ENCODE results near the gene PCK2.

GRCh38 chr14:24071836-24072430 is 22.2 kb upstream of the PCK2 start:
- TF ChIP-seq CTCF (IDR thresholded peaks at IDR 0.05) = no peak
- no peak for TF ChIP-seq POLR2A (IDR thresholded peaks at IDR 0.05)
